NCI-H446 (cell line): ENCODE measurements around the gene HSD17B12.
"Not testable (repeated sequence)": the region's sequence is repeated elsewhere in the genome, so short reads cannot be mapped to it uniquely, and the experiment has no call there.

ENCODE experiments used
- DNase-seq, 2 experiments: peaks; one replicate each; lab custom pipeline; 2025; lab: John Stamatoyannopoulos, UW

HSD17B12 gene

DNA sequence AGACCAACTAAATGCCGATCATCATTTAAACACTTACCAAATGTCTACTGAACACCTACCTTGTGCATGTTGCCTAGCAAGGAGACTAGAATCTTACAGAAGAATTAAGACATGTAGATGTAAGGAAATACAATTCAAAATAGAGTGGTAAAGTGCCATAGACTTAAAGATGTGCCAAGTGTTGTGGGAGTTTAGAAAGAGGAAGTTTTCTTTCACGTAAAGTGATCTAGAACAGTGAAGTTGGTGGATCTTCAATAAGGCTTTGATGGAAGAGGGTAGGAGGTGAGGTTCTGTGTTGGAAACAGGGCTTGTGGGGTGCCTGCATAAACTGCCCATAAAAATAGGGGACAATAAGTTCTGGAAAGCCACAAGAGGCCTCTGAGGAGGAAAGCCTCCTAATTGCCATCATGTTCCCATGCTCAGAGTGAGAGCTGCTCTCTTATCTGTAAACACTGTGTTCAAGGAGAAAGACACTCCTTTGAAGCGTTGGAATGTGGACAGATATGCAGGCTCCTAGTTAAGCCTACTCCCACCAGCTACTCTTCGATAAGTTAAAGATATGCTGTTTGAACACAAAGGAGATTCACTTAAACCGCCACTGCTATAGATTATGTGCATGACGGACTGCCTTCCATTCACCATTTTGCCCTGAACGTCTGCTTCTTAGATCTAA is 66.7 kb downstream of the HSD17B12 start:
- no peak for DNase-seq

DNA sequence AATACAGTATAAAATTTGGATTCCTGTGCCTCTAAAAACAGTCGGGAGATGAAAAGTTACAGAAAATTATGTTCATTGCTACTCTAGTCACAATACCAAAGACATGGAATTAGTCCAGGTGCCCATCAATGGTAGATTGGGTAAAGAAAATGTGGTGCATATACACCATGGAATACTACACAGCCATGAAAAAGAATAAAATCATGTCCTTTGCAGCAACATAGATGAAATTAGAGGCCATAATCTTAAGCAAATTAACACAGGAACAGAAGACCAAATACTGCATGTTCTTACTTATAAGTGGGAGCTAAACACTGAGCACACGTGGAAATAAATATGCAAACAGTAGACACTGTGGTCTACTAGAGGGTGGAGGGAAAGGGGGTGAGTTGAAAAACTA is 67.6 kb downstream of the HSD17B12 start:
- no peak for DNase-seq

DNA sequence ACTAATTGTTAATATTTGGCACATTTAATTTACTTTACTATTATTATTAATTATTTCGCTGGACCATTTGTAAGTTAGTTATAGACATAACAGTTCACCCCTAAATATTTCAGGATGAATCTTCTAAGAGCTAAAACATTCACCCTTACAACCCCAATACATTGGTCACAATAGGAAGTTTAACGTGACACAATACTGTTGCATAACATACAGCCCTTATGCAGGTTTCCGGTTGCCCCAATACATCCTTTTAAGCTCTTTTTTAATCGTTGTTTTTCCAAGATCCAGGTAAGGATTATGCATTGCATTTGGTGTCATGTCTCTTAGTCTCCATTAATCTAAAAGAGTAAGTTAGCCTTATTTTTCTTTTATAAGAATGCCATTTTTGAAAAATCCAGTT is 71.2 kb downstream of the HSD17B12 start:
- no peak for DNase-seq

DNA sequence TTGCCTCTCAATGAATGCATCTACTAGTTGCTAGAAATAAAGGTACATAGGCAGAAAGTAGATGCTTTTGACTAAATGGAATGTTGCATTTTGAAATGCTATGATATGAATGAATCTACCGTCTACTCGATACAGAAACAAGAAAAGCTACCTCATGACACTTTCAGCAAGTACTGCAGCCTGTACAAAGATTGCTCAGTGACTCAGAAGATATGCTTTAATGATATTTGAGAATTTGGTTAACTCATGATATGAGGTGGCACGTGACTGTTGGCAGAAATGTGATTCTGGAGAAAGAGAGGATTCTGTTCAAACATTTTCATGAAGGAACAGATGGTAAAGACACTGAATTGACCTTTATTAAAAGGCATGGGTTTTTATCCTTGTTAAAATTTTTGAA is 76.0 kb downstream of the HSD17B12 start:
- DNase-seq: no peak

DNA sequence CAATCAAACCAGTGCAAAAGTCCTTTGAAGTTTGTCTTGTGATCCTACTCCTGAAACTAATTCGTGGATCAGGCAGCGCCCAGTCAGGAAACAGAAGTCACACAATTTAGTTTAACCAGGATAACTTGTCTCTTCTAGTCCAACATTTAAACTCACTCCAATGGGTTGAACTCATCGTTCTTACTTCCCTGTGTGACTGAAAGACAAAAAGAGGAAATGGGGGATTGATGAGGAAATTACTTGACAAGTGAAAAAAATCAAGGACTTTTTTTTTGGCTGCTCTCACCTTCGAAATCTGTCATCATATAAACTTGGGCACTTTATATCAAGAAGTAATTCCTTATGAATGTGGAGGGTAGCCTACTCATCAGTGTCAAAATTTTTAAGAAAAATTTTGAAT is 78.4 kb downstream of the HSD17B12 start:
- no peak for DNase-seq

DNA sequence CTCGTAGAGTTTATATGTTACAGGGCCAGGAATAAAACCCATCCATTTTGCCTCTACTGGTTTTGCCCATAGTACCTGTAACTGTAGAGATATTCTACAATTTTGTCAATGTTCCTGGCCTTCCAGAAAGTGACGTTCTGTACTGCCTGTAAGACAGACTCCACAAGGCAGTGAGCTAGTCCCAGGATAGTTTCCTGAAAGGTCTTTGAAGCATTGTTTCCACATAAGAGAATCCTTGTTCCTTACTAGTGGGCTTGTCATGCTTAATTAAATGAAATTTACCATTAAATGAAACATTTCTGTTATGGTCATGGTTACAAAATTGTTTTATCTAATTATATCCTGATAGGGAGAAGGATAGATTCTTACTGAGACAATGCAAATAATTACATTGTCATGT is 80.4 kb downstream of the HSD17B12 start:
- no peak for DNase-seq

DNA sequence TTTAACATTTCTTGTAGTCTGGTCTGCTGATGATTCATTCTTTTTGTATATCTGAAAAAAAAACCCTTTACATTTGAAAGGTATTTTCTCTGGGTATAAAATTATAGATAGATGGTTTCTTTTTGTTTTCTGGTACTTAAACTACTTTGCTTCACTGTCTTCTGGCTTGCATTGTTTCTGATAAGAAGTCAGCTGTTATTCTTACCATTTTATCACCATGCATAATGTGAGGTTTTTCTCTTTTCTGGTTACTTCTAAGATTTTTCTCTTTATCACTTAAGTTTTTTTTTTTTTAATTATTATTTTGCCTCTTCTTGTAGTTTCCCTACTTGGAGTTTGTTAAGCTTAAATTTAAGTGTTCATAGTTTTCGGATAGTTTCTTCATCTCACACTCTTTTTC is 84.7 kb downstream of the HSD17B12 start:
- no peak for DNase-seq

DNA sequence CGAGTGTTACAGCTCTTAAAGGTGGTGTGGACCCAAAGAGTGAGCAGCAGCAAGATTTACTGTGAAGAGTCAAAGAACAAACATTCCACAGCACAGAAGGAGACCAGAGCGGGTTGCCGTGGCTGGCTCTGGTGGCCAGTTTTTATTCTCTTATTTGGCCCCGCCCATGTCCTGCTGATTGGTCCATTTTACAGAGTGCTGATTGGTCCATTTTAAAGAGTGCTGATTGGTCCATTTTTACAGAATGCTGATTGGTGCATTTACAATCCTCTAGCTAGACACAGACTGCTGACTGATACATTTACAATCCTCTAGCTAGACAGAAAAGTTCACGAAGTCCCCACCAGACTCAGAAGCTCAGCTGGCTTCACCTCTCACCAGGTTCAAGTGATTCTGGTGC is 88.1 kb downstream of the HSD17B12 start:
- not testable (repeated sequence) for DNase-seq

DNA sequence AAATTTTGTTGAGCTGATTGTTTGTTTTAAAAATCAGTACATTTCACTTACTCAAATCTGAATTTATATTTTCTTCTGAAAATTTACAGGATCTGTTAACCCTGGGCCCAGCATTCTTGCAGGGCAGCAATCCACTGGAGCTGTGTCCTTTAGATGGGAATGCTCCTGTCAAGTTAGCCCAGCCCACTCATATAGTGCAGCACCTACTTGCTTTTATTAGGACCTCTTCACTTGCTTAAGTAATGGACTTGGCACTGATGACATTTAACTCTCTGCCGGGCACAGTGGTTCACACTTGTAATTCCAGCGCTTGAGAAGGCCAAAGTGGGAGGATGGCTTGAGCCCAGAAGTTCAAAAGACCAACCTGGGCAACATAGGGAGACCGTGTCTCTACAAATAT is 89.6 kb downstream of the HSD17B12 start:
- no peak for DNase-seq

DNA sequence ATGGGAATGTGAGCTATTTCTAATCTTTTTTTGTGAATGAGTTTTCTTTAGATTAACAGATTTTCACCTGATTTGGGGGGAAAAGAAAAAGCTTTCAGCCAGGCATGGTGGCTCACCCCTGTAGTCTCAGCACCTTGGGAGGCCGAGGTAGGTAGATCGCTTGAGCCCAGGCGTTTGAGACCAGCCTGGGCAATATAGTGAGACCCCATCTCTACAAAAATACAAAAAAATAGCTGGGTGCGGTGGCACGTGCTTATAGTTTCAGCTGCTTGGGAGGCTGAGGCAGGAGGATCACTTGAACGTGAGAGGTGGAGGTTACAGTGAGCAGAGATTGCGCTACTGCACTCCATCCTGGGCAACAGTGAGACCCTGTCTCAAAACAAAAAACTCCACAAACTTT is 92.2 kb downstream of the HSD17B12 start:
- DNase-seq: no peak

DNA sequence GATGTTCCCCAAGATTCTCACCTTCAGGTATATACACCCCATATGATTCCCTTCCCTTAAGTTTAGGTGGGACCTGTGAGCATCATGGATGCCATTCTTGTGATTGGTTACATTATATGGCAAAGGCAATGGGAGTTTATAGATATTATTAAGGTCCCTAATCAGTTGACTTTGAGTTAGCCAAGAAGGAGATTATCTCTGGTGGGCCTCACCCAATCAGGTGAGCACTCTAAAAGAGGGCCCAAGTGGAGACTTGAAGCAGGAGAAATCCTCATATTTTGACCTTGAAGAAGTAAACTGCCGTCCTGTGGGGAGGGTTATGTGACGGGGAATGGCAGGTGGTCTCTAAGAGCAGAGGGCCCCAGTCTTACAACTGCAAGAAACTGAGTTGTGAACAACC is 94.2 kb downstream of the HSD17B12 start:
- no peak for DNase-seq

DNA sequence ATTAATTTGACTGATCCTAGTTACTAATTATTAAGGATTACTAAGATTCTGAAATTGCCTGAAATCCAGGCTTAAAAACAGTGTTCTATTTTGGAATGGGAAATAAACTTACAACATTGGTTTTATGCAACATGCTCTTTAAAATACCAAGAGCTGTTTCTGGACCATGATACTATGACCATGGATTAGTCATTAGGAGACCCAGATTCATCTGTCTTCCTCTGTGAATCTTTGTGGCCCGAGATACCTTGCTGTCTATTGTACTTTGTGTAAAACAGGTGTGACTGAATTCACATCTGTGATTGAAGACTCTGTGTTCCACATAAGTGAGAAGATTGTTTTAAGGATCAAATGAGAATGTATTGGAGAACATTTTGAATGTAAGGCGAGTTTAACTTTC is 98.8 kb downstream of the HSD17B12 start:
- no peak for DNase-seq

DNA sequence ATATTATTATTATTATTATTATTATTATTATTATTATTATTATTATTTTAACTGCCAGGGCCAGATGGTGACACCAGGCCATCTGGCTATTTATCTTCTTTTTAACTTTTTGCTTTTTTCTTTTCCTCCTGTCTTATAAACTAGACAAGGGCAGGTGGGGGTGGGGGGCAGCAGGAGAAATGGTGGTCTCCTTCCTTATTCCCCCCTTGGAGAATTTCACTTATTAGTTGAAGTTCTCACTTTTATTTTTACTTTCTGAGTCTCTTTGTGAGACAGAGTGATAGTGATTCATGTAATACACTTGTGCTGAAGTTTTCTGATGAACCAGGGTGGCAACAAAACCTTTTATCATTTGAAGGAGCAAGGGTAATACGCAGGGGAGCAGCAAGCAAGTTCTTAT is 103.8 kb downstream of the HSD17B12 start:
- DNase-seq: no peak

DNA sequence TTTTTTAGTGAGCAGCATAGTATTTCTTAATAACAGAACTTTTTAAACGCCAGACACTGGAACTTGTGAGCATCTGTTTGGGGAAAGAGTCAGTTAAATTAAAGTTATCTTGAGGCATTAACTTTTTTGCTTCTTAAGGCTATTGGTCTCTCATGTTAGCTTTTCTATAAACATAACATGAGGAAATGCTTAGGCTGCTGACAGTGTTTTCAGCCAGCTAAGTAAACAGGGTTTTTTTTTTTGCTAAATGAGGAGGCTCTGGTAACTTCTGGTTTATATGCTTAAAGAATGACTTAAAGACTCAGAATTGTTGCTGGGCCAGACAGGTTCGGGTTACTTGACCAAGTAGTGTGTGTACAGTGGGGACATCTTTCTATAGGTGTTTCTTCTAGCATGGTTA is 104.3 kb downstream of the HSD17B12 start:
- DNase-seq: no peak

DNA sequence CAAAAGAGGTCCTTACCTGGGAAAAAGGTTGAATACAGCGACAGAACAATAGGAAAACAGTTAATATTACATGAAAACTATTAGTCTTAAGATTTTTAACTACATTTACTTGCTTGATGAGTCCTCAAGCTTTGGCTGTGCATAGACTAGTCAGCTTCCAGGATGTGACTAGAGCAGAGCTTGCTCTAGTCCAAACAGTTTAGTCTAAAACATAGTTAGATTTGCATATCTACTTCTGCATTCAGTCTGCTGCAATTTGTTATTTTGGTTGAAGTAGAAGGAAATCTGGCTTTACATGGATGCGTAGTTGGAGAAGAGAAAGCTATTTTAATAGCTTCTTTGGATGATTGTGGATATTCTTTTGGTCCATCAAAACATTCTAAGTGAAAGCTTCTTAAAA is 104.8 kb downstream of the HSD17B12 start:
- no peak for DNase-seq

DNA sequence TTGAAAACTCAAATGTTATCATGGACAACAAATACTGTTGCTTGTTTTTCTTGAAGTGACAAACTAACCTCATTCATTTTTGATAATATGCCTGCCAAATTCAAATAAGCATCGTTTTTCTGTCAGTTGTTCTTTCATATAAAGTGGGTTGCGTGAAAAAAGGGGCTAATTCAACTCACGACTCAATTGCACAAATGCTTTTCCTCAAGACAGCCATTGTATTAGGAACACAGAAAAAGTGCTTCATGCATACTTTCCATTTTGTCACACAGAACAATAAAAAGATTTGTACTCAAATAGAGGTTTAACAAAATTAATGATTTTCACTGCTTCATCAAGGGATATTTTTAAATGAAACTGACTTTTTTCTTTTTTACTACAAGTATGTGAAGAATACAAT is 105.5 kb downstream of the HSD17B12 start:
- no peak for DNase-seq

DNA sequence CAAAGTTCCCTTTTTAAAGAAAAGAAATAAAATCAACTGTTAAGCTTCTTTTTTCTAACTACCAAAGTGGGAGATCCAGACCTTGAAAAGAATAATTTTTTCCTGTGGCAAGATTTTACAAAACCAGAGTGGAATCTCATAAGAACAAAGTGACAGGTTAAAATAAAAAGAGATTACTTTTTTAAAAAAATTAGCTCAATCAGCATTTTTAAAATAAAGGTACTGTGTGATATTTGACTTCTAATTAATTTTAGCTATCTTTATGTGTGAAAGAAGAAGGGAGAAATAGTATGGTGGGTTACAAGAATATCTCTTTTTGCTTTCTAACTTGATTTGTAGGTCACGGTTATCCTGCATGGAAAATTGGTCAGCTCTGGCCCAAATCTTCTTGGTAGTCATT is 107.3 kb downstream of the HSD17B12 start:
- no peak for DNase-seq

DNA sequence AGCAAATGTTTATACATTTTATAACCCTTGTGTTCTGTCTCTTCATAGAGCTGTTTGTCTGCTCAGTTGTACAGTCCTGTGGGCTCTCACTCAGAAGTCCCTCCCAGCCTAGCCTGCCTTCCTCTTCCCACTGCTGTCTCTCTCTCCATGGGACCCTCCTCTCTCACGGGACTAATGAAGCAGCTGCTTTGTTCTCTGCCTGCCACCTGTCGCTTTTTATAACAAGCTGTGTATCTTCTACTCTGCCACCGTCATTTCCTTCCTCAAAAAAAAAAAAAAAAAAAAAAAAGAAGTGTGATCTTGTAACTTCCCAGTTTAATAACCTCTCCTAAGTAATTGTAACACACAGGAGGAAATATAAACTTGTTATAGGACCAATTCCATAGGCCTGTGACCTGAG is 107.9 kb downstream of the HSD17B12 start:
- DNase-seq: no peak

DNA sequence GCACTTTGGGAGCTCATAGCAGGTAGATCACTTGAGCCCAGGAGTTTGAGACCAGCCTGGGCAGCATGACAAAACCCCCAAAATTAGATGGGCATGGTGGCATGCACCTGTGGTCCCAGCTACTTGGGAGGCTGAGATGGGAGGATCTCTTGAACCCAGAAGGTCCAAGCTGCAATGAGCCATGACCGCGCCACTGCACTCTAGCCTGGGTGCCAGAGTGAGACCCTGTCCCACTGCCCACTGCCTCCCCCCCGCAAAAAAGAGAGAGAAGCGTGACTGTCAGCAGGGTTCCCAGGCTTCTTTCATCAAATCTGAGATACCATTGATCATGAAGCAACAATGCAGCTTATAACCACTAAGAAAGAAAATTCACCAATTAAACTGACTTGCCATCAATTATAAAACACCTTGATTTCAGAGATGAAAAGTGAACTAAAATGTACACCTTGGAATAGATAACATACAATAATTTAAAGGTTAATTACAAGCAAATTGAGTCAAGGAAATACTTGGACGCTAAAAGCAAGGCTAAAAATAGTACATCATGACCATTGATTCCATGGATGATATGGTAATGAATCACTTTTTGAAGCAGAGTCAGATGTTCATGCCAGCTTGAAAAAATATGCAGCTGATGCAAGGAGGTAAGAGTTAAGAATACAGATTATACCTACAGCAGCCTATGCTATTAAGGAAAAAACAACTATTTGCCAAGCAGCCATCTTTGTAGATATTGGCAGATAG is 109.3 kb downstream of the HSD17B12 start:
- DNase-seq: no peak

DNA sequence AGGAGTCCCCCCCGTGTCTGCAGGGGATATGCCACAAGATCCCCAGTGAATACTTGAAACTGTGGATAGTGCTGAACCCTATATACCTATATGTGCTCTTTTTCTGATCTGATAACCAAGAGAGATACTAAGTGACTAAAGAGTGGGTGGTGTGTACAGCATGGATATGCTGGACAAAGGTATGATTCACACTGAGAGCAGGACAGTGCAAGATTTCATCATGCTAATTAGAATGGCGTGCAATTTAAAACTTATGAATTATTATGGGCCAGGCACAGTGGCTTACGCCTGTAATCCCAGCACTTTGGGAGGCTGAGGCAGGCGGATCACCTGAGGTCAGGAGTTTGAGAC is 109.9 kb downstream of the HSD17B12 start:
- DNase-seq: no peak

DNA sequence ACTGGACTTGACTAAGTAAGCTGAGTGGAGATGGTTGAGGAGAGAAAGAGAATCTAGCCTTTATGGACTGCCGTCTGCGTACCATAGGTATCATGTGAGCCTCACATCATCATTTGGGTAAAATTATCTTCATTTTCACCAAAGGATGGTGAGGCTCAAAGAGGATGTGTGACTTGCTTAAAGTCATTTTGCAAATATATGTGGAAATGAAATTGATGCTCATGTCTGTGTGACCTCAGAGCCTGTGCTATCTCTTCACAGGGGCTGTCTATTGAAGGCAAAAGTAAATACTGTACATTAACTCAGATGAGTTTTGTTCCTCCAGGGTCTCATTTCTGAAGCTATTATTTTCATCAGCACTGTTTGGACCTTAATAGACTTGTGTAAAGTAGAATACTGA is 116.8 kb downstream of the HSD17B12 start:
- DNase-seq: no peak

DNA sequence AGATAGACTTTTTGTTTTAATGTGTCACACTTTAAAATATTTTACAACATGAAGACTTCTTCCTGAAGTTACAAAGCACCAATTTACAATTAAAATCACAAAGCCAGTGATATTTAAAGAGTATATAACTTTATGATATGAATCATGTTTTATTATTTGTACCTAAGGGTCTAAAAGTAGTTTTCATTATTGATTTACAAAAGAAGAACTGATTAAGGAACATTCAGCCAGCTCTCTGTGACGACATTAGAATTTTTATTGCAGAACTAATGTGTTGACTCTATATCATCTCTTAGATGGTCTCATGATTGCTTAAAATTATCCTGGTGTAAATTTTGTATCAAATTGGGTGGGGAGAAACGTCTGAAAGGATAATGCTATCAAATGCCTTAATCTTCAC is 117.3 kb downstream of the HSD17B12 start:
- DNase-seq: no peak

DNA sequence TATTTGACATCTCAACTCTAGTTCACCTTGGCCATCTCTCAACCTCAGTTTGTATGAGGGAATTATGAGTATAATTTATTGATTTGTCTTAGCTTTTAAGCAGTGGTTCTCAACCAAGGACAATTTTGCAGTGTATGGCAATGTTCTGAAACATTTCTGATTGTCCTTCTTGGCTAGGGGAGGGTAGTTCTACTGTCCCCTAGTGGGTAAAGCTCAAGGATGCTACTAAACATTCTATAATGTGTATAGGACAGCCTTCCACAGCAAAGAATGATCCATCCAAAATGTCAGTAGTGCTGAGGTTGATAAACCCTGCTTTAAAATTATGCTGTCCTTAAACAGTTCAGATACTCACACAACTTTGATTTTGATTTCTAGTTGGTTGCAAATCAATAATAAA is 122.0 kb downstream of the HSD17B12 start:
- no peak for DNase-seq

DNA sequence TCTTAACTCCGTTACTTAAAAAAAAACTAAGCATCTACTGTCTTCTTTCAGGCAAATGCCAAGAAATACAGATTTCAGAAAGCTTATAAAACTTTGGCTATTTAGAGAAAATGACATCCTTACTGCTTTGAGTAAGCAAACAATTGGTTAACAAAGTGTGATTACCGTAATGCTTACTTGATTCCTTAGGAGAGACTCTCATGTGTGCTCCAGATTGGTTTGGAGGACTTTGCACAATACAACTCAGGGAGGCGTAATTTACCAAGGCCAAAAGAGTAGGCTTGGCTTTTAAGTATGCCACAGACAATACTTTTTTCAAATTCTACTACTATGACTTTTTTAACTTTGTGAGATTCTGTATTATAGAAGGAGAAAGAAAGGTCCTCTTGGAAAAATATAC is 123.2 kb downstream of the HSD17B12 start:
- DNase-seq: no peak
